GM08714 (cell line): ENCODE data around the gene CTBP1.

Source experiments
- H3K4me3 ChIP-seq: fragments of 200-500 bp; sonication (Bioruptor generic); 2 replicates; pipeline ENCODE4 v1.5.1; 2014; ENCODE audit warnings: mild to moderate bottlenecking, low read length, inconsistent platforms
- ZNF274 ChIP-seq: IDR thresholded peaks from 2 replicates; pipeline ENCODE4 v1.6.1; 2012; ENCODE audit warnings: mild to moderate bottlenecking, low read depth, low read length

The CTBP1 gene

DNA sequence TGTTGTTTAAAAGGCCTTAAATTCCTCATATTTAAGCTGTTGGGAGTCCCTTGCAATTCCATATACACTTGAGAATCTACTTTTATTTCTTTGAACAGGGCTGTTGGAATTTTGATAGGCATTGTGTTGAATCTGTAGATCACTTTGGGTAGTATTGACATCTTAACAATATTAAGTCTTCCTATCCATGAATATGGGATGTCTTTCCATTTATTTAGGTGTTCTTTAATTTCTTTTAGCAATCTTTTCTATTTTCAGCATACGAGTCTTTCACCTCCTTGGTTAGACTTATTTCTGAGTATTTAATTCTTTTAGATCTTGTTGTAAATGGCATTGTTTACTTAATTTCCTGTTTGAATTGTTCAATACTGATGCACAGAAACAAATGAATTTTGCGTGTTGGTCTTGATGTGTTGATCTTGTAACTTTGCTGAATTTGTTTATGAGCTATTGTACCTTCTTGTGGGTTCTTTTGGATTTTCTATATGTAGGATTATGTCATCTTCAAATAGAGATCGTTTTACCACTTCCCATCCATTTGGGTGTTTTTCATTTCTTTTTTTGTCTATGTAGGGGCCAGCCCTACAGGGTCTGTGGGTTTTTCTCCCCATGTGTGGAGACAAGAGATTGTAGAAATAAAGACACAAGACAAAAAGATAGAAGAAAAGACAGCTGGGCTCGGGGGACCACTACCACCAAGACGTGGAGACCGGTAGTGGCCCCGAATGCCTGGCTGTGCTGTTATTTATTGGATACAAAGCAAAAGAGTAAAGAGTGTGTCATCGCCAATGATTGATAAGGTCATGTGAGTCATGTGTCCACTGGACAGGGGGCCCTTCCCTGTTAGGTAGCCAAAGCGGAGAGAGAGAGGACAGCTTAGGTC lies 18.2 kb upstream of the CTBP1 start:
- H3K4me3 ChIP-seq: peak overlapping the region; percentile 51; the same call in 1 of the 2 replicates
- no peak for TF ChIP-seq ZNF274

DNA sequence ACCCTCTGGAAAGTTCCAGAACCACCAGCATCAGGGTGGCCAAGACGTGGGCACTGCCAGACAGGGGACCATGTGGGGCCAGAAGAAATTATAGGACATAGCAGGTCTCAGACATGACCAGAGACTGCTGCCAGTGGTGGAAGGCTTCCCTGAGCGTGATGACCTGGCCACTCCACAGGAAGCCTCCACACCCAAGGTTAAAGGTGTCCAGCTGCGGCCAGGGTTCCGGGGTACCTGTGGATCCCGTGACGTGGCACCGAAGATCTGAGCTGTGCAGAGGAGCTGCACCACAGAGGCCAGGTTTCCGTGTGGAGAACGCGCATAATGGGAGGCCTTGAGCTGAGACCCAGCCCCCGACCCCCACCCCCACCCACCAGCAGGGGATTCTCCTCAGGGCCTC lies 16.4 kb upstream of the CTBP1 start:
- TF ChIP-seq ZNF274: no peak
- no peak overlapping the region for H3K4me3 ChIP-seq

GRCh38 chr4:1264942-1265341 lies 16.0 kb upstream of the CTBP1 start:
- TF ChIP-seq ZNF274: no peak

GRCh38 chr4:1261107-1261928 lies 12.4 kb upstream of the CTBP1 start:
- no peak overlapping the region for H3K4me3 ChIP-seq
- TF ChIP-seq ZNF274: no peak

More at GRCh38 chr4:1264942-1265341, 16.0 kb upstream of the CTBP1 start:
- H3K4me3 ChIP-seq: no peak overlapping the region

- H3K4me3 ChIP-seq: no peak overlapping the region
- TF ChIP-seq ZNF274: no peak
These were observed 11.6 kb upstream of the CTBP1 start for GRCh38 chr4:1260418-1261106.

GRCh38 chr4:1259966-1260365 lies 11.0 kb upstream of the CTBP1 start:
- H3K4me3 ChIP-seq: no peak overlapping the region
- TF ChIP-seq ZNF274: no peak

- TF ChIP-seq ZNF274: no peak
- H3K4me3 ChIP-seq: no peak overlapping the region
These were observed 9.5 kb upstream of the CTBP1 start for GRCh38 chr4:1258457-1258856.

- H3K4me3 ChIP-seq: no peak overlapping the region
- TF ChIP-seq ZNF274: no peak
These were observed 6.8 kb upstream of the CTBP1 start for GRCh38 chr4:1255699-1256098.

- TF ChIP-seq ZNF274: no peak
- no peak overlapping the region for H3K4me3 ChIP-seq
These were observed 6.2 kb upstream of the CTBP1 start for GRCh38 chr4:1255151-1255550.

GRCh38 chr4:1253831-1254230 lies 4.9 kb upstream of the CTBP1 start:
- TF ChIP-seq ZNF274: no peak

DNA sequence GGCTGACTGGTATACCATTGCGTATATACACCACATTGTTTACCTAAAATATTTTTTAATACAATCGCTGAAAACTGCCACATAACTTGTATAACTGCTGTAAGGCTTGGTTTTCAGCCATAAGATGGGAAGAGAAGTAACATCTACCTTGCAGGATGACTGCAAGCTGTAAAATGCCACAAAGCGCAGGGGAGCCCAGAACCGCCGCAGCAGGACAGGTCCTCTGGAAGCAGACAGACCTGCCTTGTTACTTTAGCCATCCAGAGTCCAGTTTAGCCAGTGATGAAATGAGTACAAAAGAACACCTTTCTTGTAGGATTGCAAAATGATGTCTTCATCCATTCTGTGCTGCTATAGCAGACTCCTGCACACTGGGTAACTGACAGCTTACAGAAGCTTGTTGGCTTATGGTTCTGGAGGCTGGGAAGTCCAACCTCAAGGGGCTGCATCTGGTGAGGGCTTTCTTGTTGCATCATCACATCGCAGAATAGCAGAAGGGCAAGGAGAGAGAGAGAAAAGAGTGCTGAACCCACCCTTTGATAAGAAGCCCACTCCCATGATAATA lies 4.1 kb upstream of the CTBP1 start:
- TF ChIP-seq ZNF274: no peak
- H3K4me3 ChIP-seq: no peak overlapping the region

More at GRCh38 chr4:1253831-1254230, 4.9 kb upstream of the CTBP1 start:
- H3K4me3 ChIP-seq: no peak overlapping the region

- no peak overlapping the region for H3K4me3 ChIP-seq
- TF ChIP-seq ZNF274: no peak
These were observed 2.8 kb upstream of the CTBP1 start for GRCh38 chr4:1251773-1252066.

DNA sequence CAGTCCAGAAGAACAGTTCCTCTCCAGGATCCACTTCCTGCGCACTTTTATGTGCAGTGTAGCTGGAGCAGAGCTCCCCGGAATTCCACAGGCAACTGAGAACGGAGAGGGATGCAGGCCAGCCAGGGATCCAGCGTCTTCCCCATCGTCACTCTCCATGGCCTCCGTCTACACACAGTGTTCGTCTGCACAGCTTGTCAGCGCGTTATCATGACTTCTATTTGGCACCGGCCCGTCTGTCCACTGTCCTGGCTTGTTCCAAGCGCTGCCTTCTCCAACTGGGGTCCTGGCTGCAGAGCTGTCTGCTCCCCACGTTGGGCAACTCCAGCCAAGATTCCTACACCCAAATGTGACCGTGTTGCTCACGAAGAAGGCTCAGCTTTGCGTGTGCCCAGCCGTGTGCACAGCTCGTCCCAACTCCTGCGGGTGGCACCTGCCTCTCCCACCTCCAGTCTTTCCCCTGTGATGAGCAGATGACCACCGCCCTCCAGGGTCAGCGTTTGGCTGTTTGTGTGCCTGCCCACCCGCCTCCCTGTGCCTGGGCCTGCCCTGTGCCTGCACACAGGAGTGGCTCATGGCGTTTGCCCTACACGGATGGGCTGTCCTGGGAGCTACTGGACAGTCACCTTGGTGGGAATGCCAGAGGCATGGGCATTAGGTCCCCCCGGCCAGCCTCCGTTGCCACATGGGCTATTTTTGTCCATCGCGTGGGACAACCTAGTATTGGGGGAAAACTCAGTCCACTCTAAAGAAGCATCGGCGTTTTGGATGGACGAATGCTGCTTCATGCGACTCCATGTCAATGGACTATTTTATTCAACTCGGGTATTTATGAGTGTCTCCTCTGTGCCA lies 2.2 kb upstream of the CTBP1 start:
- H3K4me3 ChIP-seq: no peak overlapping the region
- TF ChIP-seq ZNF274: no peak

- TF ChIP-seq ZNF274: no peak
- H3K4me3 ChIP-seq: no peak overlapping the region; the same call in 1 of the 2 replicates
These were observed 1.5 kb upstream of the CTBP1 start for GRCh38 chr4:1250527-1250812.
